Suprapubic skin (tissue), 4 donors: ENCODE data around the gene CCL3.

Experiments
- CTCF ChIP-seq, 2 donors: fragments of 200-600 bp in 1 of 2; fragments of 450-650 bp in 1 of 2; sonication (generic) in 1 of 2; IDR thresholded peaks; one replicate each; pipeline ENCODE4 v1.5.1; 2016 to 2019; ENCODE audit warnings: antibody characterized with exemption in 2 of 2, mild to moderate bottlenecking in 1 of 2, moderate library complexity in 1 of 2
- POLR2A ChIP-seq, 2 donors: fragments of 450-650 bp; IDR thresholded peaks; one replicate each; pipeline ENCODE4 v1.6.1; 2017; ENCODE audit warnings: antibody characterized with exemption in 2 of 2, mild to moderate bottlenecking in 2 of 2, moderate library complexity in 2 of 2
- POLR2AphosphoS5 ChIP-seq, 3 donors: sonication (generic); formaldehyde crosslinking; IDR thresholded peaks; one replicate each; pipeline ENCODE4 v1.6.1; 2017; ENCODE audit warnings: antibody characterized with exemption in 3 of 3

GRCh38 chr17:36123431-36123830 is 33.5 kb upstream of the CCL3 start:
- TF ChIP-seq CTCF (IDR thresholded peaks at IDR 0.05), result no peak
- TF ChIP-seq POLR2AphosphoS5 (IDR thresholded peaks at IDR 0.05), result no peak
- no peak for TF ChIP-seq POLR2A (IDR thresholded peaks at IDR 0.05)
